H9 (cell line): ENCODE results near the gene UQCC2. TPM values are rescaled to one million over a fixed set of nuclear protein-coding genes. Genes with fewer than 3 reads are reported as not detected.

Source experiments
- DNase-seq: peaks from one replicate; pipeline ENCODE4 v3.0.0-alpha.2; 2017
- H2AFZ ChIP-seq: one replicate; pipeline ENCODE4 v1.6.1; 2013; ENCODE audit warnings: mild to moderate bottlenecking, low read length, control low read depth, moderate library complexity
- H2AK5ac ChIP-seq: 2 replicates; pipeline ENCODE4 v1.6.1; 2013; ENCODE audit warnings: low read length, control low read depth, mixed read lengths; ENCODE audit not compliant: insufficient read length
- H2BK120ac ChIP-seq: one replicate; pipeline ENCODE4 v1.6.1; 2013; ENCODE audit warnings: low read depth, mild to moderate bottlenecking, low read length, control low read depth, inconsistent platforms; ENCODE audit not compliant: poor library complexity, severe bottlenecking
- H2BK12ac ChIP-seq: 2 replicates; pipeline ENCODE4 v1.6.1; 2013; ENCODE audit warnings: low read length, control low read depth, mixed read lengths, low read depth; ENCODE audit not compliant: insufficient read length
- H2BK15ac ChIP-seq: 2 replicates; pipeline ENCODE4 v1.6.1; 2013; ENCODE audit warnings: low read depth, low read length, control low read depth
- H2BK20ac ChIP-seq: one replicate; pipeline ENCODE4 v1.6.1; 2013; ENCODE audit warnings: low read depth, mild to moderate bottlenecking, low read length, control low read depth, inconsistent platforms; ENCODE audit not compliant: poor library complexity, severe bottlenecking
- H2BK5ac ChIP-seq: 2 replicates; pipeline ENCODE4 v1.6.1; 2013; ENCODE audit warnings: low read length, control low read depth, mixed read lengths; ENCODE audit not compliant: insufficient read length
- H3K14ac ChIP-seq: 2 replicates; pipeline ENCODE4 v1.6.1; 2013; ENCODE audit warnings: low read length, control low read depth; ENCODE audit not compliant: insufficient read depth
- H3K18ac ChIP-seq: 2 replicates; pipeline ENCODE4 v1.6.1; 2013; ENCODE audit warnings: low read depth, mild to moderate bottlenecking, mixed read lengths, low read length, control low read depth; ENCODE audit not compliant: insufficient read length
- H3K23ac ChIP-seq: 2 replicates; pipeline ENCODE4 v1.6.1; 2013; ENCODE audit warnings: low read length, control low read depth, mixed read lengths, low read depth; ENCODE audit not compliant: insufficient read length
- H3K23me2 ChIP-seq: 2 replicates; pipeline ENCODE4 v1.6.1; 2013; ENCODE audit warnings: low read depth, mild to moderate bottlenecking, mixed read lengths, low read length, control low read depth; ENCODE audit not compliant: insufficient read length, poor library complexity, severe bottlenecking
- H3K27ac ChIP-seq: 2 replicates; pipeline ENCODE4 v1.5.1; 2013; ENCODE audit warnings: low read length, control low read depth, mixed read lengths, low read depth; ENCODE audit not compliant: insufficient read length
- H3K27me3 ChIP-seq: 2 replicates; pipeline ENCODE4 v1.6.1; 2013; ENCODE audit warnings: low read length, control low read depth, inconsistent platforms; ENCODE audit not compliant: insufficient read depth
- H3K4ac ChIP-seq: 2 replicates; pipeline ENCODE4 v1.6.1; 2013; ENCODE audit warnings: low read depth, mild to moderate bottlenecking, control low read depth, inconsistent platforms, low read length, moderate library complexity
- H3K4me1 ChIP-seq: 2 replicates; pipeline ENCODE4 v1.6.1; 2013; ENCODE audit warnings: low read length, control low read depth, inconsistent platforms; ENCODE audit not compliant: insufficient read depth
- H3K4me2 ChIP-seq: 2 replicates; pipeline ENCODE4 v1.6.1; 2013; ENCODE audit warnings: low read length, control low read depth, mixed read lengths; ENCODE audit not compliant: insufficient read length, insufficient read depth
- H3K56ac ChIP-seq: 2 replicates; pipeline ENCODE4 v1.6.1; 2013; ENCODE audit warnings: low read depth, mild to moderate bottlenecking, mixed read lengths, low read length, control low read depth; ENCODE audit not compliant: insufficient read length
- H3K79me1 ChIP-seq: 2 replicates; pipeline ENCODE4 v1.6.1; 2013; ENCODE audit warnings: low read depth, mild to moderate bottlenecking, moderate library complexity, low read length, control low read depth, inconsistent platforms; ENCODE audit not compliant: insufficient read depth, poor library complexity, severe bottlenecking
- H3K79me2 ChIP-seq: 2 replicates; pipeline ENCODE4 v1.6.1; 2013; ENCODE audit warnings: low read length, control low read depth, inconsistent platforms; ENCODE audit not compliant: insufficient read depth
- H3K9ac ChIP-seq: 2 replicates; pipeline ENCODE4 v1.6.1; 2013; ENCODE audit warnings: low read length, control low read depth, mixed read lengths; ENCODE audit not compliant: insufficient read length; ENCODE audit errors: extremely low read depth
- H3K9me3 ChIP-seq: one replicate; pipeline ENCODE4 v1.6.1; 2013; ENCODE audit warnings: low read depth, low read length, inconsistent platforms; ENCODE audit not compliant: control insufficient read depth
- H3T11ph ChIP-seq: one replicate; pipeline ENCODE4 v1.6.1; 2013; ENCODE audit warnings: mild to moderate bottlenecking, low read length, control low read depth, inconsistent platforms
- H4K20me1 ChIP-seq: one replicate; pipeline ENCODE4 v1.6.1; 2013; ENCODE audit not compliant: control insufficient read depth, insufficient read length, insufficient read depth
- H4K5ac ChIP-seq: 2 replicates; pipeline ENCODE4 v1.6.1; 2013; ENCODE audit warnings: low read depth, mild to moderate bottlenecking, mixed read lengths, low read length, control low read depth; ENCODE audit not compliant: insufficient read length
- H4K8ac ChIP-seq: replicated peaks from 2 replicates; pipeline ENCODE4 v1.6.1; 2013; ENCODE audit warnings: low read length, control low read depth, mixed read lengths, low read depth; ENCODE audit not compliant: insufficient read length
- H4K91ac ChIP-seq: 2 replicates; pipeline ENCODE4 v1.6.1; 2013; ENCODE audit warnings: low read depth, mild to moderate bottlenecking, moderate library complexity, mixed read lengths, low read length, control low read depth; ENCODE audit not compliant: insufficient read length
- H3K27ac Mint-ChIP-seq, 3 experiments: 2 replicates in 2 of 3; 3 replicates in 1 of 3; pipeline ENCODE4 v1.8.0; 2020 to 2021; ENCODE audit warnings: mixed read lengths in 3 of 3, mild to moderate bottlenecking in 1 of 3, moderate library complexity in 1 of 3
- H3K27me3 Mint-ChIP-seq: 2 replicates; pipeline ENCODE4 v1.8.0; 2021; ENCODE audit warnings: low read depth, mild to moderate bottlenecking, moderate library complexity, mixed read lengths
- H3K36me3 Mint-ChIP-seq, 3 experiments: 2 replicates in 2 of 3; 3 replicates in 1 of 3; pipeline ENCODE4 v1.8.0; 2020 to 2021; ENCODE audit warnings: low read depth in 3 of 3, mixed read lengths in 3 of 3; ENCODE audit not compliant: insufficient read depth in 1 of 3
- H3K4me1 Mint-ChIP-seq, 2 experiments: 2 replicates each; pipeline ENCODE4 v1.8.0; 2020; ENCODE audit warnings: mixed read lengths in 2 of 2
- H3K4me3 Mint-ChIP-seq, 2 experiments: 2 replicates in 1 of 2; 3 replicates in 1 of 2; pipeline ENCODE4 v1.8.0; 2020 to 2021; ENCODE audit warnings: mild to moderate bottlenecking in 2 of 2, mixed read lengths in 2 of 2, moderate library complexity in 1 of 2
- H3K9me3 Mint-ChIP-seq, 2 experiments: 2 replicates in 1 of 2; 3 replicates in 1 of 2; pipeline ENCODE4 v1.8.0; 2020; ENCODE audit warnings: mild to moderate bottlenecking in 2 of 2, mixed read lengths in 2 of 2, moderate library complexity in 1 of 2
- WGBS: extraction: QIAGEN DNeasy Blood & Tissue Kit; methylation state at CpG from one replicate; pipeline ENCODE4 v1.1.7; 2013; ENCODE audit warnings: missing lambda C conversion rate, low lambda C conversion rate, mixed read lengths; ENCODE audit not compliant: insufficient read length; ENCODE audit errors: extremely low coverage; 5-methylcytosine and 5-hydroxymethylcytosine counted together
- total RNA-seq: library from RNA; stranded (reverse); gene quantifications from 2 replicates; pipeline ENCODE4 v1.2.1, GENCODE V29; 2021
- TF ChIP-seq, protein P1 (sequence below): fragments of 200-600 bp; sonication (generic); conservative IDR thresholded peaks from 3 replicates; pipeline ENCODE4 v1.8.0; 2021; ENCODE audit warnings: antibody characterized with exemption, mild to moderate bottlenecking

Gene UQCC2
- total RNA-seq, 1 experiment from 2014 or later = 140 TPM

DNA sequence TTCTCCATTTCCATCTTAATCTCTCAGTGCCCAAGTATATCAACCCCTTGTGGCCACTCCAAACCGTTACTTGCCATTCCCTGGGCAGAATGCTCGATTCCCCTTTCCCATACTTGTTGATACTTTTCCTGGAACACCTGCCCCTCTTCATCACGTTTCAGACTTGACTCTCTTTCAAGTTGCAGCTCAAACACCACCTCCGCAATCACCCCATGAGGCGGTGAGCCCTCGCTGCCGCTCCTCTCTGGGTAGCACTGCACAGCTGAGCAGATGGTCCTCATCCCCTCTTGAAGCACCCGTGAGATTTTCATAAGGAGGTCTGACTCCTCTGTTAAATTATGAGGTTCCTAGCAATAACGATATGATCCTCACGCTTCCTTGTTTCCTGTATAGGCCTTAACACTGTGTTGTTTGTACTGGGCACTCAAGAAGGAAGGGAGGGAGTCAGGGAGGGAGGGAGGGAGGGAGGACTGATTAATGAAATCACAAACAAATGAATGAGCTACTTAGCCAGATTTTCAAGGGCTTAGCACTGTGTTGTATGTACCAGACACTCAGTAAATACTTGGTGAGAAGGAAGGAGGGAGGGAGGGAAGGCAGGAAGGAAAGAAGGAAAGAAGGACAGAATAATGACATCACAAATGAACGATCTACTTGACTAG, 8.0 kb upstream of the UQCC2 start:
- Mint-ChIP-seq H3K36me3 (no peaks in the 10 kb centered on the region), H3K4me1 (peaks cover 19 to 24% of the 10 kb centered on the region in 2 experiments), H3K9me3 (no peaks in the 10 kb centered on the region), H3K27me3 (peaks cover 11% of the 10 kb centered on the region), H3K27ac (no peak overlapping the region), H3K4me3 (no peak overlapping the region)
- no peak overlapping the region for H4K91ac ChIP-seq
- no peaks in the 10 kb centered on the region for H3K9me3 ChIP-seq
- H4K20me1 ChIP-seq = no peaks in the 10 kb centered on the region
- TF ChIP-seq, protein P1, sequence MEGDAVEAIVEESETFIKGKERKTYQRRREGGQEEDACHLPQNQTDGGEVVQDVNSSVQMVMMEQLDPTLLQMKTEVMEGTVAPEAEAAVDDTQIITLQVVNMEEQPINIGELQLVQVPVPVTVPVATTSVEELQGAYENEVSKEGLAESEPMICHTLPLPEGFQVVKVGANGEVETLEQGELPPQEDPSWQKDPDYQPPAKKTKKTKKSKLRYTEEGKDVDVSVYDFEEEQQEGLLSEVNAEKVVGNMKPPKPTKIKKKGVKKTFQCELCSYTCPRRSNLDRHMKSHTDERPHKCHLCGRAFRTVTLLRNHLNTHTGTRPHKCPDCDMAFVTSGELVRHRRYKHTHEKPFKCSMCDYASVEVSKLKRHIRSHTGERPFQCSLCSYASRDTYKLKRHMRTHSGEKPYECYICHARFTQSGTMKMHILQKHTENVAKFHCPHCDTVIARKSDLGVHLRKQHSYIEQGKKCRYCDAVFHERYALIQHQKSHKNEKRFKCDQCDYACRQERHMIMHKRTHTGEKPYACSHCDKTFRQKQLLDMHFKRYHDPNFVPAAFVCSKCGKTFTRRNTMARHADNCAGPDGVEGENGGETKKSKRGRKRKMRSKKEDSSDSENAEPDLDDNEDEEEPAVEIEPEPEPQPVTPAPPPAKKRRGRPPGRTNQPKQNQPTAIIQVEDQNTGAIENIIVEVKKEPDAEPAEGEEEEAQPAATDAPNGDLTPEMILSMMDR = no peak
- H4K8ac ChIP-seq = no peak overlapping the region
- H3K18ac ChIP-seq = no peak overlapping the region
- H3K23ac ChIP-seq = no peak overlapping the region
- no peak for DNase-seq
- peaks cover 4% of the 10 kb centered on the region; the same call in 1 of the 2 replicates for H3K4me1 ChIP-seq
- no peak overlapping the region for H3K9ac ChIP-seq
- no peak overlapping the region for H3T11ph ChIP-seq
- no peaks in the 10 kb centered on the region for H3K23me2 ChIP-seq
- H2BK120ac ChIP-seq = no peak overlapping the region
- no peaks in the 10 kb centered on the region for H3K79me2 ChIP-seq
- H4K5ac ChIP-seq = no peak overlapping the region
- H2AK5ac ChIP-seq = no peak overlapping the region
- no peak overlapping the region for H2BK5ac ChIP-seq
- no peak overlapping the region for H2BK20ac ChIP-seq
- no peaks in the 10 kb centered on the region for H3K79me1 ChIP-seq
- H3K4me2 ChIP-seq = no peak overlapping the region
- no peaks in the 10 kb centered on the region for H3K27me3 ChIP-seq
- no peak overlapping the region for H3K56ac ChIP-seq
- no peak overlapping the region for H2BK15ac ChIP-seq
- no peak overlapping the region for H2BK12ac ChIP-seq
- H3K14ac ChIP-seq = no peak overlapping the region
- no peak overlapping the region for H3K4ac ChIP-seq
- no peak overlapping the region for H2AFZ ChIP-seq
- no CpG with 5 or more reads among the region's 11 CpGs for WGBS
- no peak overlapping the region for H3K27ac ChIP-seq
